Renal cortex interstitium (tissue), 15 donors: Measurements from ENCODE around the gene OR11H7. TPM values are rescaled to one million over a fixed set of nuclear protein-coding genes. Genes with fewer than 3 reads are reported as not detected.
"Not testable (repeated sequence)": the region's sequence is repeated elsewhere in the genome, so short reads cannot be mapped to it uniquely, and the experiment has no call there.

Experiments
- DNase-seq, 11 donors: peaks; one replicate each; pipeline ENCODE4 v3.0.0-alpha.2; 2013; ENCODE audit warnings: low read depth in 9 of 11, low spot score in 4 of 11; ENCODE audit errors: extremely low read depth in 1 of 11
- long read RNA-seq, 16 experiments: transcript quantifications; one replicate each; lab custom pipeline, GENCODE V29; 2026
- polyA plus RNA-seq, 3 donors: library from polyadenylated mRNA; unstranded; fragments of 120-200 nt; gene quantifications; one replicate each; pipeline ENCODE4 v1.2.1, GENCODE V29; 2013; ENCODE audit not compliant: insufficient read length in 3 of 3

The OR11H7 gene
- under 1 TPM; 0.26 to 0.60 (median 0.26) TPM for polyA plus RNA-seq
- long read RNA-seq, donor 1 = 0 reads
- long read RNA-seq, donor 2 = 0 reads
- long read RNA-seq, donor 3 = 0 reads
- long read RNA-seq, donor 4, partial matches to known transcripts = 0 of 1 reads
- long read RNA-seq, donor 4, other reads (novel, unspliced or antisense) = 0 of 1 reads
- long read RNA-seq, donor 5 = 0 reads
- long read RNA-seq, donor 6 = 0 reads
- long read RNA-seq, donor 7 = 0 reads
- long read RNA-seq, donor 8 = 0 reads
- long read RNA-seq, donor 9 = 0 reads
- long read RNA-seq, donor 10 = 0 reads
- long read RNA-seq, donor 11 = 0 reads
- long read RNA-seq, donor 12 = 0 reads
- long read RNA-seq, donor 13 = 0 reads
- long read RNA-seq, donor 14 = 0 reads
- long read RNA-seq, donor 15 = 0 reads
- long read RNA-seq, donor 16, partial matches to known transcripts = 0 of 3 reads
- long read RNA-seq, donor 16, other reads (novel, unspliced or antisense) = 0 of 3 reads

DNA sequence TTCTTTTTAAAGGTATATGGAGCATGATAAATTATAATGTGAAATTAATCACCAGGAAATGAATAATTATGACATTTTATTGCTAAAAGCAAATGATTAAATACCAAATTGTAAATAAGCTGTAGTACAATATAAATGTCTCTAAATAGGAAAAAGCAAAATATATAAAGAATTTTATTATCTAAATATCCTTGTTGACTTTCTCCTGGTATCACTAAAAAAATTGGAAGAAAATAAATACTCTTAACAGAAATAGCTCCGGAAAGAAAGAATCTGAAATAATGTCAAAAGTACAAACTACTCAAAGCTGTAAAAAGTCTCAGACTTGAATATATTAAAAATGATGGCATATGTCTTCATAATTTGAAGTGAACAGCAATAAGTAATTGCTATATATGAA lies at the start of gene OR11H7:
Gene OR11H7, plus strand, starts transcription at position 301 of the 400 bp plus-strand sequence.
- DNase-seq = no peak

DNA sequence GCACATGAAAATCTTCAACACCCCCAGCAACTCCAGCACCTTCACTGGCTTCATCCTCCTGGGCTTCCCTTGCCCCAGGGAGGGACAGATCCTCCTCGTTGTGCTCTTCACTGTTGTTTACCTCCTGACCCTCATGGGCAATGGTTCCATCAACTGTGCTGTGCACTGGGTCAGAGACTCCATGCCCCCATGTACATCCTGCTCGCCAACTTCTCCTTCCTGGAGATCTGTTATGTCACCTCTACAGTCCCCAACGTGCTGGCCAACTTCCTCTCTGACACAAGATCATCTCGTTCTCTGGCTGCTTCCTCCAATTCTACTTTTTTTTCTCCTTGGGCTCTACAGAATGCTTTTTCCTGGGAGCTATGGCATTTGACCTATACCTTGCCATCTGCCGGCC lies 49.6 kb upstream of the OR11H7 start:
- DNase-seq = no peak

DNA sequence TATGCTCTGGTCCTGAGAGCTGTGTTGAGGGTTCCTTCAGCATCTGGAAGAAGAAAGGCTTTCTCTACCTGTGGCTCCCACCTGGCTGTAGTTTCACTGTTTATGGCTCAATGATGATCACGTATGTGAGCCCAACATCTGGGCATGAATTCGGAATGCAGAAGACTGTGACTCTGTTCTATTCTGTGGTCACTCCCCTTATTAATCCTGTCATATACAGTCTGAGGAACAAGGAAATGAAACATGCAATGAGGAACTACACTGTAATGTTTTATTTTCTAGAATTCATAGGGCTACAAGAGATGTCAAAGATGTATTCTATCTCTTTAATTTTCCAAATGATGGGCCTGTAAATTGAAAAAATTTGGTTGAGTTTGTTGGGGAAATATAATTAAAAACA lies 48.9 kb upstream of the OR11H7 start:
- DNase-seq = no peak

DNA sequence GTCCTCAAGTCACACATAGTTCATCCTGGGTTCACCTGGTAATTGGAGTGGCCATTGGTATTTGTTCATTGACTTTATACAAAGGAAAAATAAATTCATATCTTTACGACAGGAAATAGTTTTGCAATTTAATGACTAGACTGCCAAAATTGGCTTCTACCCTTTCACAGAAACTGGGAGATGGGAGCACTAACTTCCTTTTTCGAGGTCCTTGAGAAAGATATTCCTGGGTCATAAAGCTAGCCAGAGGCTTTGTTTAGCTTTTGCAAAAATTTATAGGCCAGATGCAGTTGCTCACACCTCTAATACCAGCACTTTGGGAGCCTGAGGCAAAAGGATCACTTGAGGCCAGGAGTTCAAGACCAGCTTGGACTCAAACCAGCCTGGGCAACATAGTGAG lies 48.3 kb upstream of the OR11H7 start:
- no peak for DNase-seq

DNA sequence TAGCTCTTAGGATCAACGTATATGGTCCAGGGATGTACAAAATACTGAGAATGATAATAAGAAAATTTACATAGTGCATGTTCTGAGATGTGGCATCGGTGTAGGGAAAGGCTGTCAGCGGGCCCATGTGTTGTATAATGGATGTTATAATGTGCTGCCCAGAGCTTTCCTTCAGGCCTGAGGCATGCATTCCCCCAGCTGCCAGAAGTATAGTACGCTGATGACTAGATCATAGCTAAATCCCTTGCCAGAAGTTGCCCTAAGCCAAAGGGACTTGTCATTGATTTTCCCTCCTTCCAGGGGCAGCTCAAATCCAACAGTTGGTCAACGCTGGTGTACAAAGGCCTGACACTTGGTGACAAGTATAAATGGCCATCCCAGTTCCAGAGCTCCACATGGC lies 44.6 kb upstream of the OR11H7 start:
- DNase-seq = no peak

DNA sequence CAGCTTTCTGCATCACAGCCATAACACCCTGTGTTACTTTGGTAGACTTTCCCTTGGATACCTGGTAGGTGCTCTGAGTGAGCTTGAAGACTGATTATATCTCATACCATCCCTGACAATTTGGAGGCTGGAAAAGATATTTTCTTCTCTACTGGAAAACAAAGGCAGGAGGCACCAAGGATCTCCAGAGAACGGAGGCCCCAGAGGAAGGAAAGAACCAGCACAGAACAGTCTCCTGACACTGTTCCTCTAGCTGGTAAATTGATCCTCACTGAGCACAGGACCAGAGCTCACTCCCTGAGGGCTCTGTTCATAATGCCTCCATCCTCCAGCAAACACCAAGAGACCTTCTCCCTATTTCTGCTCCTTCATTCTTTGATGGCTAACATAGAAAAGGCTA lies 38.2 kb upstream of the OR11H7 start, which contains the start of gene OR11G2:
Gene OR11G2, plus strand, starts transcription at position 301 of the 400 bp plus-strand sequence. CDS start 6,542 bp downstream, outside the sequence.
- no peak for DNase-seq

DNA sequence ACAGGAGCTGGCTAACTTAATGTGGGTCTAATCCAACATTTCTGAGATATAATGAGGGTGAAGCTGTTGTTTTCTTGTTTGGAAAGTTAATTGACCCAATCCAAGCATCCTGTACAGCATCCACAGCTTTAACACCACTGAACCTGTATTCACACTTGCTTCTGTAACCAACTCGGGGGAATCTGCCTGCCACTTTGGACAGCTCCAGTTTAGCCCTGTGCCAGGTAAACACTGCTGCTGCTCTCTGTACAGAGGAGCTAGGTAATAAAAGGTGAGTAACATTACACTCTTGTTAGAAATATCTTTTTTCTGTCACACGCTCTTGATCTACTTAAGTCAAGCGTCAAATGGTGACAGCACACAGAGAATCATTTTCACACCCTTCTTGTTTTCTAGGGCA lies 37.4 kb upstream of the OR11H7 start:
- DNase-seq = no peak

DNA sequence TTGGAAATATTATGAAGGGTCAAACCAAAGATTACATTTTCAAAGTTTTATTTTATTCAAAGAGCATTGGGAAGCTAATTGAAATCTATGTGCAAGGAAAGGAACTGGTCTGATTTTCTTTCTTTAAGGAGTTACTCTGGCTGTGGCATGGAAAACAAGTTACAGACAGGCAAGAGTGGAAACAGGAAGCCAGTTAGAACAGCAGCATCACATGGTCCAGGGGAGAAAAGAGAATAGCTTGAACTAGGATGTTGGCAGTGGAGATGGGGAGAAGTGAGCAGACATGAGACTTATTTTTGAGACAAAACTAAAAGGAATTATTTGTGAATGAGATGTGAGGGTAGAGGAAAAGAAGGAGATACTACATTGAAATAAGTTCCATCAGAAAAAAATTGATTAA lies 34.7 kb upstream of the OR11H7 start:
- DNase-seq = no peak

DNA sequence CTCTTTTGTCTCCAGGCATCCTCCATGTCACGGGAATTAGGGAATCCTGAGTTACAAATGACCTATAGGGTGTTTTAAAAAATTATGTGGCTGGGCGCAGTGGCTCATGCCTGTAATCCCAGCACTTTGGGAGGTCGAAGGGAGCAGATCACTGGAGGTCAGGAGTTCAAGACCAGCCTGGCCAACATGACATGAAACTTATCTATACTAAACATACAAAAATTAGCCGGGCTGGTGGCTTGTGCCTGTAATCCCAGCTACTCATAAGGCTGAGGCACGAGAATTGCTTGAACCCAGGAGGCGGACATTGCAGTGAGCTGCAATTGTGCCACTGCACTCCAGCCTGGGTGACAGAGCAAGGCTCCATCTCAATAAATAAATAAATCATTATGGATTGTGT lies 33.6 kb upstream of the OR11H7 start:
- not testable (repeated sequence) for DNase-seq

DNA sequence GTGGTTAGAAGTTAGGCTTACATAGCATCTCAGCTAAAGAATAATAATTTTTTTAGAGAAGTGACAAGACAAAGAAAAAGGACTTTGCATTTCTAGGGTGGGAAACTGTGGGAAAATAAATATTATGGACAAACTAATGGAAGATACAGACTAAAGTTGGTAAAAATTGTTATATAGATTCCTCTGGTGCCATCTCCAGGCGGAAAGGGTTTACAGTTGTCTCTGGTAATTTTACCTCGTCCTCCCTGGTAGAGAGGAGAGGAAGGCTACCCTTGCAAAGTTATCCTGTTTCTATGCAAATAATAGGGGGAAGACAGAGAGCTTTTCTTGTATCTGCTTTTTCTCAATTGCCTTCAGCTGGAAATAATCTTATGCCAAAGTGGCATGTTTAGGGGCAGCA lies 32.9 kb upstream of the OR11H7 start:
- DNase-seq = no peak

DNA sequence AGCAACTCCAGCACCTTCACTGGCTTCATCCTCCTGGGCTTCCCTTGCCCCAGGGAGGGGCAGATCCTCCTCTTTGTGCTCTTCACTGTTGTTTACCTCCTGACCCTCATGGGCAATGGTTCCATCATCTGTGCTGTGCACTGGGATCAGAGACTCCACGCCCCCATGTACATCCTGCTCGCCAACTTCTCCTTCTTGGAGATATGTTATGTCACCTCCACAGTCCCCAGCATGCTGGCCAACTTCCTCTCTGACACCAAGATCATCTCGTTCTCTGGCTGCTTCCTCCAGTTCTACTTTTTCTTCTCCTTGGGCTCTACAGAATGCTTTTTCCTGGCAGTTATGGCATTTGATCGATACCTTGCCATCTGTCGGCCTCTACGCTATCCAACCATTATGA lies 31.3 kb upstream of the OR11H7 start:
- DNase-seq = no peak

DNA sequence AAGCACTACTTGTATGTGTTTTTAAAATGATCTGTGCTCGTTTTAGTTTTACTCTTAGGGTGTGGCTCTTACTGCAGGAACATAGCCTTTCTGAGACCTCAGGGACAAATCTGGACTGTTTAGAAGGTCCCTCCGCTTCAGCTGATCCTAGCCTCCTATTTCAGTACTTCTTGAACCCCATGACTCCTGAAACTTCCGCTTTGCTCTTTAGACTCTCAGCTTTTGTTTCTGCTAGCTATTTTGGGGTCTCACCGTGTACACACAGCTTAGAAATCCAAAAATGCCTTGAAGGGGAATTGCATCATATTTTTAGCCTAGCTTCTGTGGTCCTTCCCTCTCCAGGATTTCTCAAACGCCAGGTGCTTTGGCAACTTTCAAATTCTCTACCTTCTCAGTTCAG lies 29.8 kb upstream of the OR11H7 start:
- no peak for DNase-seq

DNA sequence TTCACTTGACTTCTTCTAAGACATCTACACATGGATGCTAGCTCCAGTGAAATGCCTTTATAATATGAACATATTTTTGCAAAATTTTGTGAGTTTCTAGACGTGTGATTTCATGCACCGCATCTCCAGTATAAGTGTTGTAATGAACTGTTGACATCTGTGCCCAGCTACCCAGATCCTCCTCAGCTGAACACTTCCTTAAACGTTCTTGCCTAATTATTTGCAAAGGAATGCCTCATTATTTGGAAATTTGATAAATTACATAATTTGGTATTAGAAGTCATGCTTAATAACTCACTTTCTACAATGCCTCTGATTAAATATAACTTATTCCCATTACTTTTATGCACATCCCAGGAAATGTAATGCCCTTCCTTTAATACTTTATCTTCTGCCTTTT lies 24.1 kb upstream of the OR11H7 start:
- DNase-seq = no peak

DNA sequence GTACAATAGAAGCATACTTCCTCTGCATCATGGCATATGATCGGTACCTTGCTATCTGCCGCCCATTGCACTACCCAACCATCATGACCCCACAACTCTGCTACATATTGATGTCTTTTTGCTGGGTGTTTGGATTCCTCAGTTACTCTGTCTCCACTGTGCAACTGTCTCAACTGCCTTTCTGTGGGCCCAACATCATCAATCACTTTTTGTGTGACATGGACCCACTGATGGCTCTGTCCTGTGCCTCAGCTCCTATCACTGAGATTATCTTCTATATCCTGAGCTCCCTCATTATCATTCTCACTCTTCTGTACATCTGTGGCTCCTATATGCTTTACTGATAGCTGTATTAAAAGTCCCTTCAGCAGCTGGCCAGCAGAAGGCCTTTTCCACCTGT lies 19.2 kb upstream of the OR11H7 start:
- no peak for DNase-seq

DNA sequence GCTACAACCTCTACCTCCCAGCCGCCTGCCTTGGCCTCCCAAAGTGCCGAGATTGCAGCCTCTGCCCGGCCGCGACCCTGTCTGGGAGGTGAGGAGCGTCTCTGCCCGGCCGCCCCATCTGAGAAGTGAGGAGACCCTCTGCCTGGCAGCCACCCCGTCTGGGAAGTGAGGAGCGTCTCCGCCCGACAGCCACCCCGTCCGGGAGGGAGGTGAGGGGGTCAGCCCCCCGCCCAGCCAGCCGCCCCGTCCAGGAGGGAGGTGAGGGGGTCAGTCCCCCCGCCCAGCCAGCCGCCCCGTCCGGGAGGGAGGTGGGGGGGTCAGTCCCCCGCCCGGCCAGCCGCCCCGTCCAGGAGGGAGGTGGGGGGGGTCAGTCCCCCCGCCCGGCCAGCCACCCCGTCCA lies 16.4 kb upstream of the OR11H7 start:
- not testable (repeated sequence) for DNase-seq

DNA sequence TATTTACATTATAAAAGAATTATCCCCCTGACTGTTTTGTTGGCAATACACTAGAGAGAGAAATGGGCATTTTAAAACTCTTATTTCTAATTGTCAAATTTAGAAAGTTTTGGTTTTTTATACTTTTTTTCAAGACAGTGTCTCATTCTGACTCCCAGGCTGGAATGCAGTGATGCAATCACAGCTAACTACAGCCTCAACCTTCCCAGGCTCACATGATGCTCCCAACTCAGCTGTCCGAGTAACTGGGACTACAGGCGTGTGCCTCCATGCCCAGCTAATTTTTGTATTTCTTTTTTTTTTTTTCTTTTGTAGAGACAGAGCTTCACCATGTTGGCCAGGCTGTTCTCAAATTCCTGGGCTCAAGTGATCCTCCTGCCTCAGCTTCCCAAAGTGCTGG lies 13.6 kb upstream of the OR11H7 start:
- no peak for DNase-seq

DNA sequence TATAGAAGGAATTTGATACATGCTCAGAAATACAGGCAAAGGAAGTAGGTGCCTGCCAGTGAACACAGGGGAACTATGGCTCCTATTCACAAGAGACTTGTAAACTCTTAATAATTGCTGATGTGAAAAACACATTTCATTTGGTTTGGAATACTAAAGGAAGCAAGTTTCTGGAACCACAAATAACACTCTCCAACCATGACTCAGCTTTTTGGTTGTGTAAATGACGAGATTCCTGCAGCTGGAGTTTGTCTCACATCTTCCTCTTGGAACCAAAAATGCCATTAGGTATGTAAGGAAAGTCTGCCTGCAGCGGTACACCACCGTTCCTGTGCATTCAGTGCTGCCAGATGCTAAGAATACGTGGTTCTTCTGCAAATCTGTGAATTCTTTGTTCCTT lies 9.7 kb upstream of the OR11H7 start:
- DNase-seq = no peak

DNA sequence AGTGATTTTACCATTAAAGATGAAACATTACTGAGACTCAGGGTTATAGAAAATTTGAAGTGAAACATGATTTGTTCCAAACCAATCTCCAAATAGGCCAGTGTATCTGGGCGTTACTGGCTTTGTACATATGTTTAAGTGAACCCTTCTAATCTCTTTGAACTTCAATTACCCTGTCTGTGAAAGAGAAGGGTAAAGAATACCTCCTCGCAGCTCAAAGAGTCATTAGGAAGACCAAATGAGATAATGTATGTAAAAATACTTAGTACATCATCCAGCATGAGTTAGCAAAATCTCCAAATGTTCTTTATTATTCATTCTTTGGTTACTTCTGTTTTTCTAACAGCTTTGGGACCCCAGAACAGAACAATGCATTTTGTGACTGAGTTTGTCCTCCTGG lies 5.4 kb upstream of the OR11H7 start, which contains the start of gene OR11H6:
Gene OR11H6, plus strand, starts transcription at position 301 of the 400 bp plus-strand sequence. Its CDS starts 0 bp downstream, at position 301.
- no peak for DNase-seq

DNA sequence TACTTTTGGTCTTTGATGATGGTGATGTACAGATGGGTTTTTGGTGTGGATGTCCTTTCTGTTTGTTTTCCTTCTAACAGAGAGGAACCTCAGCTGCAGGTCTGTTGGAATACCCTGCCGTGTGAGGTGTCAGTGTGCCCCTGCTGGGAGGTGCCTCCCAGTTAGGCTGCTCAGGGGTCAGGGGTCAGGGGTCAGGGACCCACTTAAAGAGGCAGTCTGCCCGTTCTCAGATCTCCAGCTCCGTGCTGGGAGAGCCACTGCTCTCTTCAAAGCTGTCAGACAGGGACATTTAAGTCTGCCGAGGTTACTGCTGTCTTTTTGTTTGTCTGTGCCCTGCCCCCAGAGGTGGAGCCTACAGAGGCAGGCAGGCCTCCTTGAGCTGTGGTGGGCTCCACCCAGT lies 6.6 kb downstream of the OR11H7 start:
- DNase-seq = not testable (repeated sequence)

DNA sequence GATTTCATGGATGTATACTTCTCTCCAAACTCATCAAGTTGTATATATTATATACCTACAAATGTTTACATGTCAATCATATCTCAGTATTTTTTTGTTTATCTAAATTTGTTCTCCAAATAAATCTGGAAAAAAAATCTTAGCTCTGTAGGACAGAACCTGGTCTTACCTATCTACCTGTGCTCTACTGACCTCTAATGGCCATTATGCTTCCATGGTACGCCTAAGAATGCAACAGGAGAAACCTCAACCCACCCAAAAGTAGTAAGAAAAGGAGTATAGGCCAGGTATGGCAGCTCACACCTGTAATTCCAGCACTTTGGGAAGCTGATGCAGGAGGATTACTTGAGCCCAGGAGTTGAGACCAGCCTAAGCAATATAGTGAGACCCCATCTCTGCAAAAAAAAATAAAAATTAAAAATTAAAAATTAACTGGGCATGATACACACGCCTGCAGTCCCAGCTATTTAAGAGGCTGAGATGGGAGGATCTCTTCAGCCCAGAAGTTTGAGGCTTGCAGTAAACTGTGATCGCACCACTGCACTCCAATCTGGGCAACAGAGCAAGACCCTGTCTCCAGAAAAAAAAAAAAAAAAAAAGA lies 19.0 kb downstream of the OR11H7 start:
- no peak for DNase-seq
